Measurements from ENCODE around the gene APOO.

DNA sequence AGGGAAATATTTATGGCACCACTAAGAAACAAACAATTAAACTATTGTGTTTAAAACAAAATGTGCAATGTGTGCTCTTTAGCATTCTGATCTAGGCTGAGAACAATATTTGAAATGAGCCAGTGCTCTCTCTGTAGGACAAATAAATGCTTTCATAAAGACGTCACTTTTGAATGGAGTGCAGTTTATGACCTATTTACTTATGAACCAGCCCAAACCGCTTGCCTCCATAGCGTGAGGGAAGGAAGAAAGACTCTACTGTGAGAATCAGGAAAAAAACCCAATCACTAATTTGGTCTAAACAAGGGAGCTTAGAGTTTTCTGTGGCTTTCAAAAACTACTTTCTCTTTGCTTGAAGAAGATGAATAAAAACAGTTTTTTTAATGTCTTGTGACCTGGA lies 85.3 kb downstream of the APOO start:
- TF ChIP-seq, protein P1, sequence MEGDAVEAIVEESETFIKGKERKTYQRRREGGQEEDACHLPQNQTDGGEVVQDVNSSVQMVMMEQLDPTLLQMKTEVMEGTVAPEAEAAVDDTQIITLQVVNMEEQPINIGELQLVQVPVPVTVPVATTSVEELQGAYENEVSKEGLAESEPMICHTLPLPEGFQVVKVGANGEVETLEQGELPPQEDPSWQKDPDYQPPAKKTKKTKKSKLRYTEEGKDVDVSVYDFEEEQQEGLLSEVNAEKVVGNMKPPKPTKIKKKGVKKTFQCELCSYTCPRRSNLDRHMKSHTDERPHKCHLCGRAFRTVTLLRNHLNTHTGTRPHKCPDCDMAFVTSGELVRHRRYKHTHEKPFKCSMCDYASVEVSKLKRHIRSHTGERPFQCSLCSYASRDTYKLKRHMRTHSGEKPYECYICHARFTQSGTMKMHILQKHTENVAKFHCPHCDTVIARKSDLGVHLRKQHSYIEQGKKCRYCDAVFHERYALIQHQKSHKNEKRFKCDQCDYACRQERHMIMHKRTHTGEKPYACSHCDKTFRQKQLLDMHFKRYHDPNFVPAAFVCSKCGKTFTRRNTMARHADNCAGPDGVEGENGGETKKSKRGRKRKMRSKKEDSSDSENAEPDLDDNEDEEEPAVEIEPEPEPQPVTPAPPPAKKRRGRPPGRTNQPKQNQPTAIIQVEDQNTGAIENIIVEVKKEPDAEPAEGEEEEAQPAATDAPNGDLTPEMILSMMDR (IDR thresholded peaks at IDR 0.05) = no peak
- TF ChIP-seq POLR2A (IDR thresholded peaks at IDR 0.05) = no peak

Measured in uterus (tissue), 2 donors.